Liver (tissue), 3 donors: ENCODE measurements around the gene OCA2.

Source experiments
- CTCF ChIP-seq: fragments of 150-350 bp; IDR thresholded peaks from 2 replicates; pipeline ENCODE4 v1.5.1; 2017; ENCODE audit warnings: improper control_type of control experiment, low read depth, low read length; ENCODE audit not compliant: missing input control
- RAD21 ChIP-seq, 2 donors: IDR thresholded peaks; 2 replicates each; pipeline ENCODE4 v1.6.1; 2016; ENCODE audit warnings: antibody characterized with exemption in 2 of 2, mild to moderate bottlenecking in 2 of 2
- TAF1 ChIP-seq: conservative IDR thresholded peaks from 2 replicates; pipeline ENCODE4 v1.6.1; 2016; ENCODE audit warnings: antibody characterized with exemption, mild to moderate bottlenecking
- donor health status: healthy.
- donor health status: healthy.

GRCh38 chr15:27955087-27955486 lies 144.0 kb downstream of the OCA2 start:
- TF ChIP-seq CTCF: no peak
- no peak for TF ChIP-seq RAD21 (IDR thresholded peaks at IDR 0.05)
- no peak for TF ChIP-seq TAF1
